ENCODE results near the gene CCDC134. TPM values are rescaled to one million over a fixed set of nuclear protein-coding genes. Genes with fewer than 3 reads are reported as not detected.
A peak's percentile ranks its signal among the peaks of the same experiment; 100 is the strongest.

Gene CCDC134
- total and polyA plus RNA-seq, 9 of the 15 experiments (the other 6 are each of a cell fraction or from before 2014, with no cell fraction given), result 0.56 to 11.9 (median 5.3) TPM

- TF ChIP-seq ZNF280A (IDR thresholded peaks at IDR 0.05; ENCODE audit: low read depth, partially characterized antibody) (no peak), CTBP1 (IDR thresholded peaks at IDR 0.05; ENCODE audit: borderline replicate concordance) (peak; percentile 85), REST (IDR thresholded peaks at IDR 0.05; ENCODE audit: borderline replicate concordance) (peak; percentile 44; the same call in 1 of the 2 replicates), REST (CRISPR knock-in tag; IDR thresholded peaks at IDR 0.05; ENCODE audit: low read depth) (no peak), CTCF (IDR thresholded peaks at IDR 0.05 in 2 of 3, conservative IDR thresholded peaks at IDR 0.05 in 1 of 3; ENCODE audit: insufficient read depth in 2 of 3, low read depth in 1 of 3, low read length in 3 of 3) (peak; percentile 57 to 61 (median 58)), SMARCE1 (IDR thresholded peaks at IDR 0.05) (no peak), ZNF785 (CRISPR knock-in tag; IDR thresholded peaks at IDR 0.05) (no peak), CTCFL (IDR thresholded peaks at IDR 0.05; ENCODE audit: borderline replicate concordance, insufficient read depth, low read depth, low read length, poor library complexity, severe bottlenecking) (no peak), PHF20 (IDR thresholded peaks at IDR 0.05; ENCODE audit: partially characterized antibody) (no peak), MTA2 (IDR thresholded peaks at IDR 0.05; ENCODE audit: low read depth) (no peak), RNF219 (CRISPR knock-in tag; IDR thresholded peaks at IDR 0.05) (no peak)
These were observed 56.8 kb downstream of the CCDC134 start (continued) for GRCh38 chr22:41857155-41857859.

Measured in K562 (cell line).